ENCODE results near the gene NOTCH4.

The NOTCH4 gene

GRCh38 chr6:32183030-32183429 lies 40.8 kb downstream of the NOTCH4 start:
- TF ChIP-seq Cebpa-rat (IDR thresholded peaks at IDR 0.05): no peak
- H3K27me3 ChIP-seq: no peaks in the 10 kb centered on the region
- H3K9ac ChIP-seq: peak overlapping the region; percentile 41; the same call in 1 of the 2 replicates
- H3K4me3 ChIP-seq: no peak overlapping the region
- H3K27ac ChIP-seq: peak overlapping the region; percentile 37; the same call in 1 of the 2 replicates
- peaks cover 42% of the 10 kb centered on the region for H3K4me1 ChIP-seq
- no peaks in the 10 kb centered on the region for H3K9me3 ChIP-seq
- no peaks in the 10 kb centered on the region; the same call in 1 of the 2 replicates for H4K20me1 ChIP-seq
- peaks cover 74% of the 10 kb centered on the region for H3K36me3 ChIP-seq
- H3K4me2 ChIP-seq: no peak overlapping the region

- no peaks in the 10 kb centered on the region for H3K9me3 ChIP-seq
- H4K20me1 ChIP-seq: no peaks in the 10 kb centered on the region; the same call in 1 of the 2 replicates
- peak overlapping the region; percentile 37; the same call in 1 of the 2 replicates for H3K27ac ChIP-seq
- H3K27me3 ChIP-seq: no peaks in the 10 kb centered on the region
- no peak for TF ChIP-seq Cebpa-rat (IDR thresholded peaks at IDR 0.05)
- peaks cover 69% of the 10 kb centered on the region for H3K36me3 ChIP-seq
- no peak overlapping the region for H3K4me2 ChIP-seq
- peak overlapping the region; percentile 41; the same call in 1 of the 2 replicates for H3K9ac ChIP-seq
- H3K4me1 ChIP-seq: peaks cover 37% of the 10 kb centered on the region
- no peak overlapping the region for H3K4me3 ChIP-seq
Observed at GRCh38 chr6:32182555-32182981, 41.3 kb downstream of the NOTCH4 start.

- peaks cover 64% of the 10 kb centered on the region for H3K36me3 ChIP-seq
- H4K20me1 ChIP-seq: no peaks in the 10 kb centered on the region; the same call in 1 of the 2 replicates
- 0 out of 2 replicates have a peak overlapping the region, but pooled peaks have one; percentile 37 for H3K27ac ChIP-seq
- no peak overlapping the region for H3K4me3 ChIP-seq
- no peaks in the 10 kb centered on the region for H3K27me3 ChIP-seq
- TF ChIP-seq Cebpa-rat (IDR thresholded peaks at IDR 0.05): no peak
- H3K4me2 ChIP-seq: no peak overlapping the region
- peaks cover 36% of the 10 kb centered on the region for H3K4me1 ChIP-seq
- no peaks in the 10 kb centered on the region for H3K9me3 ChIP-seq
- peak overlapping the region; percentile 41; the same call in 1 of the 2 replicates for H3K9ac ChIP-seq
Observed at GRCh38 chr6:32181915-32182529, 41.8 kb downstream of the NOTCH4 start.

- peak overlapping the region; percentile 48; the same call in 1 of the 2 replicates for H3K9ac ChIP-seq
- peaks cover 56% of the 10 kb centered on the region for H3K36me3 ChIP-seq
- TF ChIP-seq Cebpa-rat (IDR thresholded peaks at IDR 0.05): no peak
- H4K20me1 ChIP-seq: no peaks in the 10 kb centered on the region
- H3K27me3 ChIP-seq: no peaks in the 10 kb centered on the region
- no peak overlapping the region for H3K27ac ChIP-seq
- H3K9me3 ChIP-seq: no peaks in the 10 kb centered on the region
- H3K4me1 ChIP-seq: peaks cover 36% of the 10 kb centered on the region
- H3K4me3 ChIP-seq: no peak overlapping the region
- H3K4me2 ChIP-seq: no peak overlapping the region
Observed at GRCh38 chr6:32181148-32181702, 42.6 kb downstream of the NOTCH4 start.

GRCh38 chr6:32179766-32180405 lies 44.0 kb downstream of the NOTCH4 start:
- H3K9me3 ChIP-seq: no peaks in the 10 kb centered on the region
- peak overlapping the region; percentile 88 for H3K4me3 ChIP-seq
- no peaks in the 10 kb centered on the region for H3K27me3 ChIP-seq
- peak overlapping the region; percentile 91; the same call in 1 of the 2 replicates for H3K9ac ChIP-seq
- peak overlapping the region; percentile 99 for H3K4me2 ChIP-seq
- no peak overlapping the region for H3K27ac ChIP-seq
- H3K36me3 ChIP-seq: peaks cover 52% of the 10 kb centered on the region
- no peak for TF ChIP-seq Cebpa-rat (IDR thresholded peaks at IDR 0.05)
- peaks cover 42% of the 10 kb centered on the region for H3K4me1 ChIP-seq
- no peaks in the 10 kb centered on the region for H4K20me1 ChIP-seq

- no peak for TF ChIP-seq Cebpa-rat (IDR thresholded peaks at IDR 0.05)
- H3K9me3 ChIP-seq: no peaks in the 10 kb centered on the region
- H3K4me1 ChIP-seq: peaks cover 52% of the 10 kb centered on the region
- H3K36me3 ChIP-seq: peaks cover 45% of the 10 kb centered on the region
- peak overlapping the region; percentile 83 for H3K27ac ChIP-seq
- no peaks in the 10 kb centered on the region for H3K27me3 ChIP-seq
- H3K4me2 ChIP-seq: peak overlapping the region; percentile 99
- H3K9ac ChIP-seq: peak overlapping the region; percentile 91
- no peaks in the 10 kb centered on the region for H4K20me1 ChIP-seq
- H3K4me3 ChIP-seq: peak overlapping the region; percentile 88
Observed at GRCh38 chr6:32178547-32179440, 45.1 kb downstream of the NOTCH4 start.

- H3K27me3 ChIP-seq: no peaks in the 10 kb centered on the region
- H4K20me1 ChIP-seq: no peaks in the 10 kb centered on the region
- H3K36me3 ChIP-seq: peaks cover 37% of the 10 kb centered on the region
- peak within 1 kb of the TSS; percentile 91 for H3K9ac ChIP-seq
- no peaks in the 10 kb centered on the region for H3K9me3 ChIP-seq
- H3K4me1 ChIP-seq: peaks cover 61% of the 10 kb centered on the region
- H3K4me3 ChIP-seq: peak within 1 kb of the TSS; percentile 88
- no peak for TF ChIP-seq Cebpa-rat (IDR thresholded peaks at IDR 0.05)
- H3K4me2 ChIP-seq: peak within 1 kb of the TSS; percentile 99
- H3K27ac ChIP-seq: peak within 1 kb of the TSS; percentile 89
Observed at GRCh38 chr6:32177788-32178546, 45.9 kb downstream of the NOTCH4 start, which contains the start of gene RNF5. Gene RNF5, plus strand, starts transcription at chr6:32178405. Its CDS starts 107 bp downstream, at chr6:32178512.

- Histone ChIP-seq H3K9ac (peak overlapping the region; percentile 82), H3K9me3 (no peaks in the 10 kb centered on the region), H3K36me3 (peaks cover 30% of the 10 kb centered on the region), H3K4me1 (peaks cover 66% of the 10 kb centered on the region), H3K27me3 (no peaks in the 10 kb centered on the region), H4K20me1 (no peaks in the 10 kb centered on the region), H3K4me3 (peak overlapping the region; percentile 88), H3K27ac (peak overlapping the region; percentile 89), H3K4me2 (peak overlapping the region; percentile 94)
- no peak for TF ChIP-seq Cebpa-rat (IDR thresholded peaks at IDR 0.05)
Observed at GRCh38 chr6:32177183-32177787, 46.6 kb downstream of the NOTCH4 start.
